ENCODE results near the gene ADARB1.
"Not testable (repeated sequence)": the region's sequence is repeated elsewhere in the genome, so short reads cannot be mapped to it uniquely, and the experiment has no call there.

Gene ADARB1, protein sequence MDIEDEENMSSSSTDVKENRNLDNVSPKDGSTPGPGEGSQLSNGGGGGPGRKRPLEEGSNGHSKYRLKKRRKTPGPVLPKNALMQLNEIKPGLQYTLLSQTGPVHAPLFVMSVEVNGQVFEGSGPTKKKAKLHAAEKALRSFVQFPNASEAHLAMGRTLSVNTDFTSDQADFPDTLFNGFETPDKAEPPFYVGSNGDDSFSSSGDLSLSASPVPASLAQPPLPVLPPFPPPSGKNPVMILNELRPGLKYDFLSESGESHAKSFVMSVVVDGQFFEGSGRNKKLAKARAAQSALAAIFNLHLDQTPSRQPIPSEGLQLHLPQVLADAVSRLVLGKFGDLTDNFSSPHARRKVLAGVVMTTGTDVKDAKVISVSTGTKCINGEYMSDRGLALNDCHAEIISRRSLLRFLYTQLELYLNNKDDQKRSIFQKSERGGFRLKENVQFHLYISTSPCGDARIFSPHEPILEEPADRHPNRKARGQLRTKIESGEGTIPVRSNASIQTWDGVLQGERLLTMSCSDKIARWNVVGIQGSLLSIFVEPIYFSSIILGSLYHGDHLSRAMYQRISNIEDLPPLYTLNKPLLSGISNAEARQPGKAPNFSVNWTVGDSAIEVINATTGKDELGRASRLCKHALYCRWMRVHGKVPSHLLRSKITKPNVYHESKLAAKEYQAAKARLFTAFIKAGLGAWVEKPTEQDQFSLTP

GRCh38 chr21:45074048-45074817 lies at the start of gene ADARB1:
ADARB1 (plus strand) TSS chr21:45074580; CDS start chr21:45171657, 97,077 bp downstream.
- DNase-seq (ENCODE audit: low read depth in 2 of 2), result peak; percentile 23 to 30

GRCh38 chr21:45026066-45026745 lies 48.2 kb upstream of the ADARB1 start:
- DNase-seq (ENCODE audit: low read depth in 2 of 2), result no peak

DNA sequence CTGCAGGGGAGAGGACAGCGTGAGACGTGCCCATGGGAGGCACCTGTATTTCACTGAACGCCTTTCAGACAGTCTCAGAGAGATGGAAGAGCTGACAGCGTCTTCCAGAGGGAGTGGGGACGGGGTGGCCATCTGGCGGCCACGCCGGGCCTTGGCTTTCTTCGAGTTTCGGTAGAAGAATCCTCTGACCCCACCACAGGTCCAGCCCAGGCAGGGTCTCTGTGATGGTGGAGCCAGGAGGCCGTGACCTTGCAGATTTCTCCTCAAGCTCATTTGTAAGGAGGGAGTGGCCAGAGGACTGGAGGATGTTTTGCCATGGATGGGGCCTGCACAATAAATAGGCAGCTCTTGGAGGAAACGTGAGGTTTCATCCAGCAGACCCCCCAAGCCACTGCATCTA lies 47.6 kb upstream of the ADARB1 start:
- no peak for DNase-seq (ENCODE audit: low read depth in 2 of 2)

DNA sequence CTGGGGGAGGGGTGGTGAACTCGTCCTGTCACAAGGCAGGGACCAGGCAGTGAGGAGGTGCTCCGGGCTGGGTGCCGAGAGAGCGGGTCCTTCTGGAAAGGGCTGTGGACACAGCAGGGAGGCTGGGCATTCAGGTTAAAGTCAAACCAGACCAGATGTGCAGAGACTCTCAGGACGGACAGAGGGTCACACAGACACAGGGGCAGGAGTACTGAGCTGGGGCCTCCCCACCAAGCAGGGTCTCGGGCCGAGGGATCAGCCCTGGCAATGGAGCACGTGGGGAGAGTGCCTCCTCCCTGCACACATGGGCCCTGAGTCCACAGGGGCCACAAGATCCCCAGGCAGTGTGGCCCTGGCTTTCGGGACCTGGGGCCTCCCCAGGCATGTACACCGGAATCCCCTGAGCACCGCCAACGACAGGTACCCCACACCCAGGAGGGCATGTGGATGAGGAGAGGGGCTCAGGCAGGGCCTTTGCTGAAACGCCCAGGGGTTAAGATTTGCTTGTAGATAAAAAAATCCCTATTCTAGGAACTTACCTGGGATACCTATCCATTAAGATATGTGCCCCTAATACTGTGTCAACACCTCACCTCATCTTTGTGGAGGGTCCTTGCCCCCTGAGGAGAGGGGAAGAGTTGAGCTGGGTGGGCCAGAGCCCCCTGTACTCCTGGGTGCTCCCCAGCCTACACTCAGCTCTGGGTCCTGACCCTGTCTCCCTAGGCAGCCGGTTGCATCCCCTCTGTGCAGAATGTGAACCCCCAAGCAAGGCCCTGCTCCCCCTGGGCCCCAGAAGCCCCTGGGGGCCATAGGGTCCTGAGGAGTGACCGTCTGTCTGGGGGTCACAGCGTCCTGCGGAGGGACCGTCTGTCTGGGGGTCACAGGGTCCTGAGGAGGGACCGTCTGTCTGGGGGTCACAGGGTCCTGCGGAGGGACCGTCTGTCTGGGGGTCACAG lies 46.9 kb upstream of the ADARB1 start:
- no peak for DNase-seq (ENCODE audit: low read depth in 2 of 2)

- not testable (repeated sequence) for DNase-seq (ENCODE audit: low read depth in 2 of 2)
These were observed 45.7 kb upstream of the ADARB1 start for GRCh38 chr21:45028645-45029044.

DNA sequence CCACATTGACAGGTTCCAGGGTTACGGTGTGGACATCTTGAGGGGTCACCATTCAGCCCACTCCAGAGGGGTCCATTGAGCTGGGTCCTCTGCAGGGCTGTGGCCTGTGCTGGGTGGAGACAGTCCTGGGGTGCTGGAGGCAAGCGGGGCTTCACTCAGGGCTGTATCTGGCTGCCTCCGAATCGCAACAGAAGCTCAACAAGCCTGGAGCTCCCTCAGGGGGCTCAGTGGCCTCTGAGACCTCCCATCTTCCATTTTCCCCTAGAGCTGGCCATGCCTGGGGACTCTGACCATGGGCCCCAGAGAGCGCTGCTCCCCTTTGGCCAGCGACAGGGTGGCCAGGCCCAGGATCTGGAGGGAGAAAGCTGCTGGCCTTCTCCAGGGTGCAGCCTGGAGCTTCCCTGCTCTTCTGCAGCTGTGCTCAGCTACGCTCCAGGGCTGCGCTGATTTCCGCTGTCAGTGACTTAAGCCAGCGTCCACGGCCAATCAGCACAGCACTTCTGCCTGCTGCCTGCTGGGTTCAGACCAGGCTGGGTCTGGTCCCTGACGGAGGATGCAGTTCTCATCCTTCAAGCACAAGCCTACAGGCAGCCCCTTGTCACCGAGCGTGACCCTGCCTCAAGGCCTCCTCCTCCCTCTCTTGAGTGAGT lies 45.0 kb upstream of the ADARB1 start:
- DNase-seq (ENCODE audit: low read depth in 2 of 2), result no peak

GRCh38 chr21:45029948-45030681 lies 44.3 kb upstream of the ADARB1 start:
- no peak for DNase-seq (ENCODE audit: low read depth in 2 of 2)

DNA sequence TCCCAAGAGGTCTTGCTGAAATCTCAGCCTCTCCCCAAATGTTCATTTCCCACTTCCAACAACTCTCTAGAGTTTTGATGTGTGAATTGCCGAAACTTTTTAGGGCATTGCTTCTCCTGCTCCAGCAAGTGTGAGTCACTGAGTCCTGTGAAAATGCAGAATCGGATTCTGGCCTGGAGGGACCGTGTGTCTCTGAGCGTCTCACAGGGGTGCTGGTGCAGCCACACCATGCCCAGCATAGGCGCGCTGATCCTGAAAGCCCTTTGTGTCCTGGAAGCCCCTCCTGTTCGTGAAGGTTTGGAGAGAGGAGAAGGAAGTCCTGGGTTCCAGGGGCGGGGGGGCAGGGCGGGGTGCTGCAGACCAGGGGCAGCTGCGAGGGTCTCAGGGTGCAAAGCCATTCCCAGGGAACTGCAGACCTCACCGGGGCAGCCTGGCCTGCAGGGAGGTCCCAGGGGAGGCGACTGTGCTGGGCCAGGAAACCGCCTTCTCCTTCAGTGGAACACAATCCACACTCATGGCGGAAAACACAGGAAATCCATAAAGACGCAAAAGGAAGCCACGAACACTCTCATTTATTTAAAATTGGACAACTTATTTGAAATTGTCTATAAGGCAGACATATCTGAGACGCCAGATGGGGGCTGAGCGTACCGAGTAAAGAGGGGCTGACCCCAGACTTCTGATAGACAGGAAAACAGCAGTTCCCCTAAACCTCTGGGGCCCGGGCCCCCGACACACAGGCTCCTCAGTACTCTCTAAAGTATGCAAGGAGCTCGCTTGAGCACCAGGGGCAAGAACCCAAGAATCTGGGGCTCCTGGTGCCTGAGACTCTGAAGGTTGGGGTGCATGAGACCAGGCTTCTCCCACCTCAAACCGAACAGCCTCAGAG lies 43.5 kb upstream of the ADARB1 start:
- DNase-seq (ENCODE audit: low read depth in 2 of 2), result no peak

DNA sequence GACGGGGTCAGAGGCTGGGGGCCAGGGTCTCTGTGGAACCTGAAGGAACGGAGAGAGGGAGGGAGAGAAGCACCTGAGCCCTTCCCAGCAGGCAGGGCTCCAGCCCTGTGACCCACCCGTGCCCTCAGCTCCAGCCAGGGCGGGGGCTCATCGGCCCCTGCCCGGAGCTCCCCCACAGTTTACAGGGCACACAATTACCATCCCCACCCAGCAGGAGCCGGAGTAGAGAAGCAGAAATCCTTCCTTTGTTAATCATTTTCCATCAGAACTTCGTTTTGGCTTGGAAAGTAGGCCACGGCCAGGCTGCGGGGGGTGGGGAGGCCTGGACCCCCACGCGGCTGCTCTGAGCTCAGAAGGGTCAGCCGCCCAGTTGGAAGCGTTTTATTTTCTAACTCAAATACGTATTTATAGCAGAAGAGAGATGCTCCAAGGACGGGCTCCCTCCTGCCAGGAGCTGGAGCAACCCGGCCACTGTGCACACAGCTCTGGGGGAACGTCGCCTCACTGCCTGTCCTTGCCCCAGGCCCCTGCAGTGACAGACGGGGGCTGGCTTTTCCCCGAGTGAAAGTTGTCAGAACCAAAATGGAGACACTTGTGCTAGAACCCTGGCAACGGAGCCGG lies 42.7 kb upstream of the ADARB1 start:
- no peak for DNase-seq (ENCODE audit: low read depth in 2 of 2)

DNA sequence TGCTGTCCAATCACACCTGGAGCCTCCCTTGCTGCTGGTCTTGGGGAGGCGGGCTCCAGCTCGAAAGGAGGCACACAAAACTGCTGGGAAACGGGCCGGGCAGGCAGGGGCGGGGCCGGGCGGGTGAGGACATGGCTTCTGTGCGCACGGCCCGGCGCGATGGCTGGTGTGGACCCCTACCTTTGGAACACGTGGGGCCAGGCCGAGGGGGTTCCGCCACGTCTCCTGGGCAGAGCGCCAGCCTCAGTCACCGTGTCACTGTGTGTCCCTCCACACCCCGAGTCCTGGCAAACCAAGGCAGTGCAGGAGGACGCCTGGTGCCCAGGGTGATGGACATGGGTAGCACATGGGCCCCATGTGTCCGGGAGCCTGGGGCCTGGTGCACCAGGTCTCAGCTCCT lies 42.0 kb upstream of the ADARB1 start:
- DNase-seq (ENCODE audit: low read depth in 2 of 2), result no peak

- DNase-seq (ENCODE audit: low read depth in 2 of 2), result no peak
These were observed 41.2 kb upstream of the ADARB1 start for GRCh38 chr21:45032977-45033710.

DNA sequence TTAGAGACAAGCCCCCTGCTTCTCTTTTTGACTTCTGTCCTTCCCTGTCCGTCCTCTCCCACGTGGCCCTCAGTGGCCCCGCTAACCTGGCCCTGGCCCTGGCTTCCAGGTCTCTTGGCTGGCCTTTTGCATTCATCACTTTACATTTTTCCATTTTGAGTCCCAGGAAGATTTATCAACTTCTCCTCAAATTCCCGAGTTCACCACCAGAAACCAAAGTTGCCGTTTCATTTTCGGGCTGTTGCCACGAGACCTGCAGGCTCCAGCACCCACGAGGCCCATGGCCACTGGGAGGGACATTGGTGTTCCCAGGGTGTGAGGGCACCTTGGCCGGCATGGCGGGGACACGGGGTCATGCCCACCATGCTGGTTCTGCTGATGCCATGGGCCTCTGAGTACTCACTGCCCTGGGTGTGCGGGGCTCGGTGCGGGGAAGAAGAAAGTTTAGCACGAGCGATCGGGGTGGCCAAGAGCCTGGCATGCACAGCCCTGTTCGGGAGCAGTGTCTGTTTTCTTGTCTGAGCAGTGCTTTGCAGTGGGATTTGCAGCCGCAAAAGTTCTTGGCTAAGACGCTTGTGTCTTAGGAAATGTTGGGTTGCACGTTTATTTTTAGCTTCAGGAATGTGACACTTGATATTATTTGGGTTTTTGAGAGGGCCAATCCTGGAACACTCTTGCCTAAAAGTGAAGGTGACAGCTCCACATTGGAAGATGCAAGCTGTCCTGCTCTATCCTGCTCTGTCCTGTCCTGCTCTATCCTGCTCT lies 40.4 kb upstream of the ADARB1 start:
- DNase-seq (ENCODE audit: low read depth in 2 of 2), result no peak

GRCh38 chr21:45034556-45035476 lies 39.6 kb upstream of the ADARB1 start:
- DNase-seq (ENCODE audit: low read depth in 2 of 2), result no peak

DNA sequence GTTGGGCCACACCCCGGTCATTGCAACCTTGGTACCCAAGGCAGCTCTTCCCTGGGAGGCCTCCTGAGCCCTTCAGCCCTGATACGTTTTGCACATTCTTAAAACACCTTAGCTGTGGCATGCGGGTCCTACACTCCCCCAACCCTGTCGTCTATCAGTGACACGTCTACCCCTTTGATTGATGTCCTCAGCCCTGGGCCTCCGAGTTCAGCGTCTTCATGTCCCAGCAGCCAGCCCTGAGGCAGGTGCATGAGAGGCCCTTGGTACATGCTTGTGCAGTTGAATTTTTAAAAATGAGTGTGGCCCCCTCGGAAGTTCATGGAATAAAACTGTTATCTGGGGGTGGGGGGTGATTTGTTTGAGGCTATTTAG lies 38.9 kb upstream of the ADARB1 start:
- no peak for DNase-seq (ENCODE audit: low read depth in 2 of 2)

DNA sequence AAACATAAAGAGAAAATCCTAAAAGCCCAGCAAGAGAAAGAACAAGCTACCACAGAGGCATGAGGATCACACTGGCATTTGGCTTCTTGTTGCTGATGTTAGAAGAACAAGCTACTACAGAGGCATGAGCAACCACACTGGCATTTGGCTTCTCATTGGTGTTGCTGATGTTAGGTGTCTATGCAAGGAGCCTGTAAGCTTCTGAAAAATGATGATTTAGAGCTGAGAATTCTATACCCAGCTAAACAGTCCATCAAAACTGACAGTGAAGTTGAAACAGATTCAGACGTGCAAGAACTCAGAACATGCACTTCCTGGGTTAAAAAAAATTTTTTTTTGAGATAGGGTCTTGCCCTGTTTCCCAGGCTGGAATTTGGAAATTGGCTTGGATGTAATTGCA lies 37.8 kb upstream of the ADARB1 start:
- no peak for DNase-seq (ENCODE audit: low read depth in 2 of 2)

DNA sequence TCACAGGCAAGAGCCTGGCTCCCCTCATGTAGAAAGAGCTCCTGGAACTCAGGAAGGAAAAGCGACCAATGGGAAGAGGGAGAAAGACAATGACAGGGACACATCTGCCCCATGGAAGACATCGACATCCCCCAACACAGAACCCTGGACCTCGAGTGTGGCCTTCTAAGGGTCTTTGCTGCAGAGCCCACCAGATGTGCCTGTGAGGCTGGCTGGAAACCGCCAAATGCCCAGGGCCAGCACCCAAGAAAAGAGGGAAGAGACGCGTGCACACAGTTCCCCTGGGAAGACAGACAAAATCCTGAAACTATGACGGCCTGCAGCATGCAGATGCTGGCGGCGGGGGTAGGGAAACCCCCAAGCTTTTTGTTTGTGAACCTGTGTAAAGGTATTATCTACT lies 36.4 kb upstream of the ADARB1 start:
- no peak for DNase-seq (ENCODE audit: low read depth in 2 of 2)
